22Rv1 (cell line): ENCODE data around the gene STXBP5.

Experiments used
- CTCF ChIP-seq: fragments of 450-650 bp; IDR thresholded peaks from 2 replicates; pipeline ENCODE4 v1.5.1; 2017; ENCODE audit warnings: mild to moderate bottlenecking
- ZFX ChIP-seq: fragments of 450-650 bp; IDR thresholded peaks from 2 replicates; pipeline ENCODE4 v1.6.1; 2017; ENCODE audit warnings: antibody characterized with exemption, borderline replicate concordance

GRCh38 chr6:147255948-147256674 lies 51.9 kb downstream of the STXBP5 start:
- TF ChIP-seq CTCF (no peak), ZFX (no peak)
